Stimulated activated naive CD8-positive, alpha-beta T cell treated with anti-CD3 and anti-CD28 coated beads, Interleukin-15, amount 100 ng/mL, for 72 hours (primary cell): ENCODE data around the gene EZR.
"Not testable (repeated sequence)": the region's sequence is repeated elsewhere in the genome, so short reads cannot be mapped to it uniquely, and the experiment has no call there.

Experiments used
- ATAC-seq: fragments of 150-1000 bp; cut with Tn5 transposase; 2 replicates; pipeline ENCODE4 v1.10.0; 2021; ENCODE audit warnings: mild to moderate bottlenecking, moderate library complexity
- DNase-seq, 2 donors: peaks; one replicate each; pipeline ENCODE4 v3.0.0; 2021 to 2022
- H3K27ac Mint-ChIP-seq, 2 donors: one replicate each; pipeline ENCODE4 v1.8.0; 2022; ENCODE audit warnings: mild to moderate bottlenecking in 2 of 2, mixed read lengths in 2 of 2, moderate library complexity in 2 of 2
- H3K27me3 Mint-ChIP-seq: one replicate; pipeline ENCODE4 v1.8.0; 2022; ENCODE audit warnings: mixed read lengths
- H3K4me1 Mint-ChIP-seq: one replicate; pipeline ENCODE4 v1.8.0; 2022; ENCODE audit warnings: mild to moderate bottlenecking, mixed read lengths
- H3K4me3 Mint-ChIP-seq, 2 donors: one replicate each; pipeline ENCODE4 v1.8.0; 2022; ENCODE audit warnings: mild to moderate bottlenecking in 2 of 2, mixed read lengths in 2 of 2, moderate library complexity in 1 of 2
- H3K9me3 Mint-ChIP-seq, 2 donors: one replicate each; pipeline ENCODE4 v1.8.0; 2022; ENCODE audit warnings: mixed read lengths in 2 of 2

EZR gene

GRCh38 chr6:158849899-158850806 is 31.0 kb upstream of the EZR start:
- DNase-seq (peak; percentile 29 to 57), ATAC-seq (peak; percentile 85)
- Mint-ChIP-seq H3K4me1 (peaks cover 12% of the 10 kb centered on the region), H3K4me3 (peak overlapping the region; percentile 63 to 72), H3K27me3 (no peaks in the 10 kb centered on the region), H3K27ac (peak overlapping the region; percentile 85 to 98), H3K9me3 (no peaks in the 10 kb centered on the region)

- H3K9me3 Mint-ChIP-seq, result no peaks in the 10 kb centered on the region
- DNase-seq, result no peak
- H3K27me3 Mint-ChIP-seq, result no peaks in the 10 kb centered on the region
- no peak for ATAC-seq
- H3K4me1 Mint-ChIP-seq, result peaks cover 12% of the 10 kb centered on the region
- no peak overlapping the region for H3K4me3 Mint-ChIP-seq
- H3K27ac Mint-ChIP-seq, result no peak overlapping the region
Observed at GRCh38 chr6:158848490-158848895, 29.3 kb upstream of the EZR start.

DNA sequence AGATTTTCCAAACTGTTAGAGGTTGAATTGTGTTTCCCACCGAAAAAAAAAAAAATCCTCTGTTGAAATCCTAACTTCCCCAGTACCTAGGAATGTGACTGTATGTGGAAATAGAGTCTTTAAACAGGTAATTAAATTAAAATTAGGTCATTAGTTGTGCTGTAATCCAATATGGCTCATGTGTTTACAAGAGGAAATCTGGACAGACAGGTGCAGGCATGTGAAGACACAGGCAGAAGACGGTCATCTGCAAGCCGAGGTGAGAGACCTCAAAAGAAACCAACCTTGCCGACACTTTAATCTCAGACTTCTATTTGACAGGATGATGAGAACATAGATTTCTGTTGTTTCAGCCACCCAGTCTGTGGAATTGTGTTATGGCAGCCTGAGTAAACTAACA is 28.6 kb upstream of the EZR start:
- no peak for DNase-seq
- Mint-ChIP-seq H3K4me1 (peaks cover 12% of the 10 kb centered on the region), H3K27ac (no peak overlapping the region)

GRCh38 chr6:158847012-158847529 is 27.9 kb upstream of the EZR start:
- Mint-ChIP-seq H3K9me3 (no peaks in the 10 kb centered on the region), H3K4me3 (no peak overlapping the region), H3K4me1 (peaks cover 12% of the 10 kb centered on the region), H3K27ac (no peak overlapping the region), H3K27me3 (no peaks in the 10 kb centered on the region)
- no peak for ATAC-seq
- DNase-seq, result no peak

More for the DNA sequence above, 28.6 kb upstream of the EZR start:
- Mint-ChIP-seq H3K27me3 (no peaks in the 10 kb centered on the region), H3K4me3 (no peak overlapping the region), H3K9me3 (no peaks in the 10 kb centered on the region)
- no peak for ATAC-seq

- no peak for DNase-seq
- Mint-ChIP-seq H3K27me3 (no peaks in the 10 kb centered on the region), H3K27ac (no peak overlapping the region), H3K4me1 (no peaks in the 10 kb centered on the region), H3K9me3 (peaks cover 0 to 7% of the 10 kb centered on the region in 2 donors), H3K4me3 (no peak overlapping the region)
- no peak for ATAC-seq
Observed at GRCh38 chr6:158843751-158844683, 24.8 kb upstream of the EZR start.

GRCh38 chr6:158841358-158841757 is 22.2 kb upstream of the EZR start:
- no peak overlapping the region for H3K27ac Mint-ChIP-seq
- peaks cover 0 to 7% of the 10 kb centered on the region in 2 donors for H3K9me3 Mint-ChIP-seq

GRCh38 chr6:158840465-158840864 is 21.3 kb upstream of the EZR start:
- Mint-ChIP-seq H3K27me3 (no peaks in the 10 kb centered on the region), H3K4me3 (no peak overlapping the region), H3K9me3 (peaks cover 0 to 7% of the 10 kb centered on the region in 2 donors), H3K27ac (no peak overlapping the region), H3K4me1 (no peaks in the 10 kb centered on the region)
- DNase-seq (no peak), ATAC-seq (no peak)

More at GRCh38 chr6:158841358-158841757, 22.2 kb upstream of the EZR start:
- Mint-ChIP-seq H3K27me3 (no peaks in the 10 kb centered on the region), H3K4me3 (no peak overlapping the region), H3K4me1 (no peaks in the 10 kb centered on the region)
- ATAC-seq (no peak), DNase-seq (no peak)

- ATAC-seq (no peak), DNase-seq (no peak)
- H3K27me3 Mint-ChIP-seq, result no peaks in the 10 kb centered on the region
- H3K27ac Mint-ChIP-seq, result no peak overlapping the region
- H3K4me3 Mint-ChIP-seq, result no peak overlapping the region
- H3K9me3 Mint-ChIP-seq, result peaks cover 0 to 7% of the 10 kb centered on the region in 2 donors
- H3K4me1 Mint-ChIP-seq, result no peaks in the 10 kb centered on the region
Observed at GRCh38 chr6:158839796-158840195, 20.6 kb upstream of the EZR start.

DNA sequence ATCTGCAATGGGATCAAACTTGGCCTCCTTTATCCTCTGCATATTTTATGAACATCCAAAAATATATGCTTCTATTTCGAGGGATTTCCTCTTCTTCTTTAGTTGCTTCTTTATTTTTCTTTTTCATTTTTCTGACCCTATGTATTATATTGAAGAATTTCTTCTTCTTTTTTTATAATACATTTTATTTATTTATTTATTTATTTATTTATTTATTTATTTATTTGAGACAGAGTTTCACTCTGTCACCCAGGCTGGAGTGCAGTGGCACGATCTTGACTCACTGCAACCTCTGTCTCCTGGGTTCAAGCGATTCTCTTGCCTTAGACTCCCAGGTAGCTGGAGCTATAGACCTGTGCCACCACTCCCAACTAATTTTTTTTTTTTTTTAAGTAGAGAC is 19.6 kb upstream of the EZR start:
- H3K4me1 Mint-ChIP-seq, H3K9me3 Mint-ChIP-seq, H3K27me3 Mint-ChIP-seq, H3K4me3 Mint-ChIP-seq, H3K27ac Mint-ChIP-seq, ATAC-seq, DNase-seq: not testable (repeated sequence)

DNA sequence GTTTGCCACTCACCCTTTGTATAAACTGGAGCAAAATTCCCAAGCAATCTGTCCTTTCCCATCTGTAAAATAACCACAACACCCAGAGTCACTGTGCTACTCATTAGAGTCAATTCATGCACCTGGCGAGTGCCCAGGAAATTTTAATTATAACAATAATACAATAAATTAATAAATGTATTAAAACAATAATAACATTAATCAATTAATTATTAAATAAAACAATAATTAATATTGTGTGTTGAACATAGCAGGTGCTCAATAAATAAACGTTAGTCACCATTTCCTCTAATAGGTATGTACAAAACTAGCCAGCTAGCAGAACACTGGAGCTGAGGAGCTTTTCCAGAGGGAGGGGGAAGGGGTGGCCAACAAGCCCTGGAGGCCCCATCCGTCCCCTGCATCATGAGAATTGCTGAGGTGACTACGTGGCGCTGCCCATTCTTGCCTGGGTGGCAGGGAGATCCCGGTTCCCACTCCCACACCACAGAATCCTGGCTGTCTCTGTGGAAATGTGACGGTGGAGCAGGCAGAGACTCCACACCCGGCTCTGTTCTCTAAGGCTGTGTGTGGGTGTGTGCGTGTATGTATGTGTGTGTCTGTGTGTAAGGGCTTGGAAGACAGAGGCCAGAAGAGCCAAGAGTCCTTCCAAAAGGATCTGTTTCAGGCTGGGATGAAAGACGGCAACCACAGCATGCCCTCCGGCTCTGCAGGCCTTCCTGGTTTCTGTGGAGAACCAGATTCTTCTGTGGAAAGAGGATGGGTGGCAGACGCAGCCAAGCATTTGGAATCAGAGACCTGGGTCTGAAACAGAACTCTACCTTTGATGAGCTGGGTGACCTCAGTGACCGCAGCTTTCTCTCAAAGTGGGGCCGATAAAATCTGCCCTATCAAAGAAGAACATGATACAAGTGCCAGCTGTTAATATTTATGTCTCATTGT is 18.8 kb upstream of the EZR start:
- Mint-ChIP-seq H3K4me3 (no peak overlapping the region), H3K27me3 (no peaks in the 10 kb centered on the region), H3K9me3 (peaks cover 0 to 7% of the 10 kb centered on the region in 2 donors), H3K4me1 (no peaks in the 10 kb centered on the region), H3K27ac (peak overlapping the region in 1 of 2 donors; percentile 31)
- no peak for DNase-seq
- no peak for ATAC-seq

DNA sequence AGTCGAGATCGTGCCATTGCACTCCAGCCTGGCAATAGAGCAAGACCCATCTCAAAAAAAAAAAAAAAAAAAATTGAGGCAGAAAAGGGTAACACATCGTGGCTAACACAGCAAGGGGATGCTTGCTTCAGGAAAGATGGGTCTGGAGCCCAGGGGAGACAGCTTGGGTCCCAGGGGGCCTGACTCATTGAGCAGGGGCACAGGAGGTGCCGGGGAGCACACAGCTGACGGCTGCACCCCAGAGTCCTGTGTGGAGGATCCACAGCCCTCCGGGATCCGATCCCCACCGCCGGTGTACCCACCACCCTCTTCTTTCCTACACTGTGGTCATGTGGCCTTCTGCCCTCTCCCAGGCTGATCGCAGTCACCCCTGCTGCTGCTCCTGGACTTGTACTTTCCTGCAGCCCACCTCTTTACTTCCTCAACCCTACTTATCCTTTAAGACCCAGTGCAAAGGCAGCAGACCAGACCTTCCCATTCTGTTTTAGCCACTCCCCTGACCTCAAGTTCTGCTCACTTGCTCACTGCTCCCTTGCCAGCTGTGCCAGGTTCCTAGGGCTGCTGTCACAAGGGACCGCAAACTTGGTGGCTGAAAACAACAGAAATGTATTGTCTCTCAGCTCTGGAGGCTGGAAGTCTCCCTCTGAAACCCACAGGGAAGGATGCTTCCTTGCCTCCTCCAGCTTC is 17.6 kb upstream of the EZR start:
- peaks cover 0 to 7% of the 10 kb centered on the region in 2 donors for H3K9me3 Mint-ChIP-seq
- H3K27ac Mint-ChIP-seq, result no peak overlapping the region
- no peak for DNase-seq
- no peak for ATAC-seq
- no peak overlapping the region for H3K4me3 Mint-ChIP-seq
- H3K27me3 Mint-ChIP-seq, result no peaks in the 10 kb centered on the region
- no peaks in the 10 kb centered on the region for H3K4me1 Mint-ChIP-seq

GRCh38 chr6:158835616-158836221 is 16.6 kb upstream of the EZR start:
- ATAC-seq (no peak), DNase-seq (no peak)
- Mint-ChIP-seq H3K27me3 (no peaks in the 10 kb centered on the region), H3K4me1 (no peaks in the 10 kb centered on the region), H3K27ac (peak overlapping the region in 1 of 2 donors; percentile 23), H3K4me3 (no peak overlapping the region), H3K9me3 (peaks cover 0 to 5% of the 10 kb centered on the region in 2 donors)

DNA sequence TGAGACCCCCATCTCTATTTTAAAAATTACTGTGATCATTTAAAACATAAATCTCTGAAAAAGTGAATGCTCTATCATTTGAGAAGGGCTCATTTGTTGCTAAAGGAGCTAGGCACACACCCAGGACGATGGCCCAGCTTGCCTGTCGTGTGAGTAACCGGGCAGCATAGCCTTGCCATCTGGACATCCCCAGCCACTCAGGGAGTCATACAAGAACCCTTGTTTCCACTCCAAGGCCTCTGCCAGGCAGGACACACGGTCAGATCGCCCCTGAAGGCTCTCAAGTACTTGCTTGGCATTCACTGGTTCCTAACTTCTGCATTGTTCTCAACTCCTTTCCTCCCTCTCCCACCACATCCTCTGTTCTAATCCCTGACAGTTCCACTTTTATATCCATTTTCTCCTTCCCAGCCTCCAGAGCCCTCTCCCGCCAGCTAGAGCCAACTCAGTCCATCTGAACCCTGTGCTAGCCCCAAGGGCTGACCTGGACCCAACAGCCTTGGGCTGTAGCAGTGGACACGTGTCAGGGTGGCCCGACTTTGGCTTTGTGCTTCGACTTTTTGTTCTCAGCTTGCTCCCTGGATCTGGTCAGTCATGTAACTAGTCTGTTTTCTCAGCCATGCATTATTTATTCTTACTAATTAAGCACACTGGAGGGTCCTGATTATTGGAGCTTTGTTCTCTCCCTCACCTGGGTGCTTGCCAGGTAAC is 15.7 kb upstream of the EZR start:
- H3K27me3 Mint-ChIP-seq, result no peaks in the 10 kb centered on the region
- peak overlapping the region in 1 of 2 donors; percentile 47 for H3K27ac Mint-ChIP-seq
- ATAC-seq (no peak), DNase-seq (no peak)
- no peak overlapping the region for H3K4me3 Mint-ChIP-seq
- H3K4me1 Mint-ChIP-seq, result no peaks in the 10 kb centered on the region
- H3K9me3 Mint-ChIP-seq, result no peaks in the 10 kb centered on the region
